ENCODE data around the gene IGSF9.

IGSF9 gene

DNA sequence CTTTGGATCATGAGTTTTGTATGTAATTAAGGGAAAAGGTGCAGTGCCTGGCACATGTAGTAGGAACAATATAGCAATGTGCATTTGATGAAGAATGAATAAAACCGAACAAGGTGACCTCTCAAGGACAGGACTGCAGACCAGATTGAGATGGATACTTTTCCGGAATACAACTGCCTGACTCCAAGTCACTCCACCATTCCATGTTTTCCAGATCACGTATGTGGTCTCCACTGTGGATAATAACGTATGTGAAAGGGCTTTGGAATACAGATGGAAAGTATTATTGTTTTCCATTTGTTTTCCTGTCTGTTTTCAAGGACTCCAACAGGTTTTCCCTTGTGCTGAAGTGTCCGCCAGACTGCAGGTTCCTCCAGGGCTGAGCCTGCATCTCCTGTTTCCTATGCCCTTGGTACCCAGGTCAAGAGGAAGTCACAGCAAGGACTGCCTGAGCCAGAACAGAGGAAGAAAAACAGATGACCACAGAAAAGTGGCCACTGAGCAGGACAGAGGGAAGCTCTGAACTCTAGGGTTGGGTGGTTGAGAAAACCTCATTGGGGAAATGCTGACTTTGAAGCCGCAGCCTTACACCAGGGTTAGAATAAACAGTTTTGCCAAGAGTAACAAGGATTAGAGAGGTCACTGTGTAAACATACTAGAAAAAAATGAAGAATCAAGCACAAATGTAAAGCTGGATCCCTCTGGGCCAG is 49.4 kb downstream of the IGSF9 start:
- DNase-seq: no peak

DNA sequence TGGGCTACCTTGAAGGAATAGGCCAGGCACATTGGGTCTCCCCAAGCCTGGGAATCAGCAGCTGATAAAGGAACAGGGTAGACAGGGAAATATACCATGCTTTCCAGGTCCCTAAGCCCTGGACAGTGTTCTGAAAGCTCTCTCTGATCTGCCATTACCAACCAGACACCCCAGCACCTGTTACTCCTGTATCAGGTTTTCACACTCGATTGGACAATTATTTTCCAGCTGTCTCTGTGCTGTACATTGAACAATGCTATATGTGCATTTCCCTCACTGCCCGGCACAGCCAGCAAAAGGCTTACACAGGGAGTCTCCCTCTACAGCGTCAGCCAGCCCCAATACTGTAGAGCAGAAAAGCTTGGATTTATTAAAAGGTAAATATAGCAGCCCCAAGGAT is 50.1 kb downstream of the IGSF9 start:
- no peak for DNase-seq

DNA sequence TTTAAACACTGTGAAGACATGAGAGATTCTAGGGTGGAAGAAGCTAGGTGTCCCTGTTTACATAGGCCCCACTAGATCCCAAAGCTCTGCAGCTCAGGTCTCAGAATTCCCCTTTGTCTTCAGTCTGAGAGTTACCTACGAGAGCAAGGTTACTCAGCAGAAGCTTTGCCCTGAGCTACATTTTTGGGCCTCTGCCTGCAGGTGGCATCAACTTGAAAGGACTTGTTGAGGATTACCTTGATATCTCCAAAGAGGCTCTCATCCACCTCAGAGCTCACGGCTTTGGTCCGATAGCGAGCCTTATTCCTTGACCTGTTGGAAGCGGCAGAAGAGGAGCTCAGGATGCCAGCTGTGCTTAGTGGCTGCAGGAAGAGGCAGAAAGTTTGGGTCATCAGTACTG is 52.5 kb downstream of the IGSF9 start:
- DNase-seq: no peak

DNA sequence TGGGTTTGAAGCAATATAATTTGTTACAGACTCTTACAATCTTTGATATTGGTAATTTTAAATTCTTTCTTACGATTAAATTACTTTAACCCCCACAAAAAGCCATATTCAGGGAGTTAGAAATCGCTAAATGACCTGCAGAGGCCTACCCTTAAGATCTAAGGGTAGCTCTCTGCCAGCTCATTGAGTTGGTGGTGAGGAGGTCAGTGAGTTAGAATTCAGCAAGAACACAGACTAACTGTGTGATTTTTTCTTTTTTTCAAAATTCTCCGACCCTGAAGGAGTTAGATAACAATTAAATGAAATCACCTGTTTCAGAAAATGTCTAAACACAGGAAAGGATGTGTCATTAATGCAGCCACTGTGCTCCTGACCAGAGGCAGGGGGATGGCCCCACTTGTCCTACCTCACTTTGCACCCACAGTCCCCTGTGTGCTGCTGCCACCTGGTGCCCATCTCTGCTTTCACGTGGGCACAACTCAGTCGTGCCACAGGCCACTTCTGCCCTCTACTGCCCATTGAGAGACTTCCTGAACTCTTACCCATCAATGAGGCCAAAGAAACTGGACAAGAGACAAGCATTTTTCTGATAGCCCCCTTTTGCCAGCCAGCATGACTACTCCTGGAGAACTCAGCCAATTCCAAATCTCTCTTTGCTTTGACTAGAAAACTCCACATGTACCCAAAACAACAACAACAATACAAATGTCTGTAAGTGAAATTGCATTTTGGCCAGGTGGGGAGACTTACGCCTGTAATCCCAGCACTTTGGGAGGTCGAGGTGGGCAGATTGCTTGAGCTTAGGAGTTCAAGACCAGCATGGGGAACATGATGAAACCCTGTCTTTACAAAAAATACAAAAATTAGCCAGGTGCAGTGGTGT is 53.9 kb downstream of the IGSF9 start:
- DNase-seq: peak; percentile 91

DNA sequence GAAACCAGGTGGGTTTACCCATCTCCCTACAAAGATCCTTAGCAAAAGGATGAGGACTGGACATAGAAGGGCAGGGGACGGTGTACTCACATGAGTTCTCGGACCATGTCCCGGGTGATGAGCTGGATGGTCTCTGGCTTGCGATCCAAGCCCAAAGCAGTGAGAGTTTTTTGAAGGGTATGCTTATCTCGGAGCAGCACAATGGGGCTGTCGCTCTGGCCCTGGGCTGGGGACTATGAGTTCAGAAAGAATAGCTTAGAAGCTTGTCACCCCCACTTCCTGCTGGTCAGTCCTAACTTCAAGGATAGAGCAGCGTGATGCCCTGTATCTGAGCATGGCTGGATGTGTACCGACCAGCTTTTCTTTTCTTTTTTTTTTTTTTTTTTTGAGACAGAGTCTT is 55.0 kb downstream of the IGSF9 start:
- DNase-seq: no peak

DNA sequence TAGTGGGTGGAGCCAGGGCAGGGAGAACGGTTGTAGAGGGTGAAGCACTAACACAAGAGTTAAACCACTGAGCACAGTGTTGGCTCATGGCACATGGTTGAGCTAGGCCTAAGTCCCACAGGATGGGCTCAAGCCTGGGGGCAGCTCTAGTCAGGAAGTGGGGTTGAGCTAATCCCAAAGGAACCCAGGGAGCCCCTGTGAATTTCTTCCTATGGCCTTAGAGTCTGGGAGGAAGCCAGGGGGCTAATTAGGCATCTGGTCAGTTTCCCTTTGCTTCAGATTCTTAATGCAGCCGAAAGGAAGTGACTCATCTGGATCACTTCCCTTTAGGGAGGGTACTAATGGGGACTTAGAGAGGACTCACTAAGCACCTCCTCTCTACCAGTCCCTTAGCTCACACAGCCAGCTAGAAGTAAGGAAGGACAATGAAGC is 55.6 kb downstream of the IGSF9 start:
- DNase-seq: peak; percentile 43

DNA sequence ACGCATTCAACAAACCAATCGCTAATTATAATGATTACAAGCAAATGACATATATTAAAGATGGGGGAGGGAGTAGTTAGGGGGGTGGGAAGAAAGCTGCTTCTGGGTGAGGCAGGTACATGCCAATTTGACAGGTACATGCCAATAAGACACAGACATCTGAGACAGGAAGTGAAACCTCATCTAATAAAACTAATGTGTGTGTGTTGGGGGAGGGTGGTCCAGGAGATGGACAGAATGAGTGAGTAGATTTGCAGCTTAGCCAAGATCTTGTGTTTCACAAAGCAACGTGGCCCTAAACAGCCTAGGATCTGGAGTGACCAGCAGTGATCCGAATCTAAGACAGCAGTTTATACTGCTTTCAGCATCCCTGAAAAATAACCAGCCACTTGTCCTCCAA is 56.2 kb downstream of the IGSF9 start:
- no peak for DNase-seq

DNA sequence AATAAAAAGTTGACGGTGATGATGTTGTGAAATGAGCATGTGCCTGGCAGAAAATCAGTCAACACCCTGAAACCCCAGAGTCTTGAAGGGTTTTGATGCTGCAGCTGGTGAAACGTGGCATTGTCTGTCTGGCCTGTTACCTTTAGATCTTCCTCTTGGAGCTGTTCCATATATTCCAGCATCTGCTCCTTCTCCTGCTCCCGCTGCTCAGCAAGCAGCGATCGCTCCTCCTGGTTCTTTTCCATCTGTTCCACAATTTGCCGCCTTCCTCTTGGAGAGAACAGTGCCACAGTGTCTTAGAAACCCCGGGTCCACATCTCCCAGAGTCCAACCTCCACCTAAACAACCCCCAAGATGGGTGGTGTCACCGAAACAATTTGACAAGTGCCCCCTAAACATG is 61.1 kb downstream of the IGSF9 start:
- no peak for DNase-seq

DNA sequence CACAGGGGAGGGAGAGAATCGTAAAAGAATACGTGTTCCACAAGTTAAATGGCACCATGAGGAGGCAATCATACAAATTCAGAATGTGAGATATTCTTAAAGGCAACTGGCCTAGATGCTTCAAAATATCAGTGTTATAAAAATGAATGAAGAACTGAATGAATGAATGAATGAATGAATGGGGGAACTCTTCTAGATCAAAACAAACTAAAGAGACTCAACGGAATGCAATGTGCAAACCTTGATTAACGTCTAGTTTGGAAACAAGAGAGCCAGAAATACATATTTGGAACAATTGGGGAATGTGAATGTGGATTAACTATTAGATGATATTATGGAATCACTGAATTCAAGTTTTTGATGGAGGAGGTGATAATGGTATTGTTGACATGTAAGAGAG is 62.3 kb downstream of the IGSF9 start:
- DNase-seq: no peak

DNA sequence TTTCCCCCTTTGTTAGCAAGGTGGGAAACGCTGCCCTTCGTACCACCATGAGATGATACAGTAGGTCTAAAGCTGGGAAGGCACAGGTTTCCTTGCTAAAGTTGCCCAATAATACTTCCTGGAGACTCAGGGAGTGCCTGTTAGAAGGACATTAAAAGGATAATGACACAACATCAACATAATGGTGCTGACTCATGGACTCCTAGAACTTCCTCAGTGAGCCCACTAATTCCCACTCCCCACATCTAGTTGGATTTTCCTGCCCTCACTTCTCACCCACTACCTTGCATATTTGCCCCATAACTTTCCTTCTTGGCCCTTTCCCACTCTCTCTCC is 62.9 kb downstream of the IGSF9 start:
- no peak for DNase-seq

DNA sequence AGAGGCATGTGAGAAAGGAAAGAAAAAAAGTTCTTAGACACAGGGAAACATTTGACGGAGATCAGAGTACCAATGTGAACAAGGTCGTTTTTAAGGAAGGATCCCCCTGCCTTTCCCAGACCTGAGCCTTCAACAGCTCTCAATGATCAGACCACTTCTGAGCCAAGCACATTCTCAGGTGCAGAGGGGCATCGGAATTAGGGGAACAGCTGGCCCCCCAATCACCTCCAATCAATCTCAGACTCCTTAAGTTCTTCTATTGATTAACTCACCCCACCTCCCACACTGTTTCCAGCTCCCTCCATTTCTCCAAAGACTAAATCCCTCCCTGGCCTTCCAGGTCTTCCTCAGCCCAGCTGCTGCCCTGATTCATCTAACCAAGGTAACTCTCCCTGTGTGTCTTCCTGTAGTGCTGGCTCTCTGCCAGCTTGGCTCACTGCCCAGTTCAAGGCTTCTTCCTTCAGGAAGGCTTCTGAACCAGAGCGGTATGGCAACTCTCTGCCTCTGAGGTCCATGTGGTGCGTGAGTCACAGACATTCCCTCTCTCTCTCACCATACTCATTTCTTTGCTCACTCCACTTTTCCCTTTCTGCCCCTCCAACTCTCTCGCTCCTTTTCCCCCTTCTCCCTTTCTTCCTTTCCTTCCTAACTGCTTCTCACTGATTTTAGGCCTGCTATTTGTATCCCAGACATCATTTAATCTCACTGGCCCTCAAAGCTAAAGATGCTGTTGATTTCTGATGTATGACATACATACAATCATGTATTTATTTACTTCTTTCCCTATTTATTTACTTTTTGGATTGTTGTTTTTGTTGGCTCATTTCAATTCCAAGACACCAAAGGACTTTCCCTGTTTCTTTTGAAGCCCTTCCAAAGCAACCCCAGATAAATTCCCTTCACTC is 63.5 kb downstream of the IGSF9 start:
- DNase-seq: peak; percentile 41

DNA sequence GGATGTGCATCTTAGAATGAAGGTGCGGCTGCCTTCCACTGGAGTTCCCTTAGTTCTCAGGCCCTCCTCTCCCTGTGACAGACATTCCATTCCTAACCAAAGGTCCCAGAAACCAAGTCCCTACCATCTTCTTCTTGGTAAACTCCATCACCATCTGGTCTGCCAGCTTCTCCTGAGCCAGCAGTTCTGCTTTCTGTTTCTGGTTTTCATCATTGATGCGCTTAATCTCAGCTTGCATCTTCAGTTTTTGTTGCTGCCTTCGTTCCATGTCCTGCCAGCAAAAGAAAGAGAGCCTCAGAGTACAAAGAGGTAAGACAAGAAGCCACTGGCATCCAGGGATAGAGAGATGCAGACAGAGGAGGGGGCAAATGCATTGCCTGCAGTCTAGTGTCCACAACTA is 65.0 kb downstream of the IGSF9 start:
- no peak for DNase-seq

DNA sequence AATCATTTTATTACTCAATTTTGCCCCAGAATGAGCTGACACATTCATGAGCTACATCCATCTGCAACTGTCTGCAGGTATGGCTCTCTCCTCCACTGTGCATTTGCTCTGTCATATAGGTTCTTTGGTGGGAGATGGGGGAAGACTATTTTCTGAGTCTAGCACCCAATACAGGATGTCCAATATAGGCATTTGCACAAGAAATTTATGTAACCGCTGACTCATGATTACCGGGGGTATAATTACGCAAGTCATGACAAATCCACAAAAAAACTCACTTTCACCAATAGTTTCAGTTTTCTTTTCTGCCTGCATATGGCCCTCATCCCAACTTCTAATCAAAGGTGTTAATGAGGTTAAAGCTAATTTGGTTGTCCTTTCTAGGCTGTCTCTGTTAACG is 65.4 kb downstream of the IGSF9 start:
- no peak for DNase-seq

DNA sequence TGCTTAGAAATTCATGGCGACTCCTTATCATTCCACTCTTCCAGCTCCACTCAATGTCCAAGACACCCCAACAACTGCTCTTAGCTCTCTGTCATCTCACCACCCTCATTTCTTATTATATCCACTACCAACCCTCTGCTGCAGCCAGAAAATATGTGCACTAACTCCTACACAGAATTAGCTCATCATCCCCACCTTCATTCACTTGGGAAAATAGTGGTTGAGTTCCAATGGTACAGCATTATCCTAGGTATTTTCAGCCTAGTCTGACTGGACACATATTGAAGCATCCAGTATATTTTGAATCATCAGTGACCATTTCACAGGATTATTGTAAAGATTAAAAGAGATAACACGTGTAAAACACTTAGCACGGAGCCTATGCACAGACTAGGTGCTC is 66.3 kb downstream of the IGSF9 start:
- DNase-seq: no peak

DNA sequence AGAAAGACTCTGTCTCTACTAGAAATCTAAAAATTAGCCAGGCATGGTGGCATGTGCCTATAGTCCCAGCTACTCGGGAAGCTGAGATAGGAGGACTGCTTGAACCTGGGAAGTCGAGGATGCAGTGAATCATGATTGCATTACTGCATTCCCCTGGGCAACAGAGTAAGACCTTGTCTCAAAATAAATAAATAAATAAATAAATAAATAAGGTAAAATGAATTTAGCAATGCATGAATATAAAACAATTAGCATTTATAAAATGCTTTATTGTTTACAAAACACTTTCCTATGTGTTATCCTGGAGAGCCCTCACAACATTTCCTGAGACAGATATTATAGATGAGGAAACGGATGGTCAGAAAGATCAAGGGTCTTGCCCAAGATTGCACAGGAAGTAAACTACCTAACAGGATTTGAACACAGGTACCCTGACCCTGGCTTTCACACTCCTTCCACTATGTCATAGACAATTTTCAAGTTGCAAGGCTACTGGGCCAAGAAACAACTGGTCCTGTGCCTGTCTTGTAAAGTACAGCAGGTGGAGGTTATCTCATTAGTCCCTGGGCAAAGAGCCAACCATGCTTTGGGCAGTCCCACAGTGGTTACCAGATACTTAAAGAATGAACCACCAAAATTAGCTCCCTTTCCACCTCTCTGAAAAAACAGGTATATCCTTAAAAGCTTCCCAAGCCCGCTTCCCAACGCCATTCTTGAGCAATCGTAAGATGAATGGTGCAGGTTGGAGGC is 67.5 kb downstream of the IGSF9 start:
- peak; percentile 58 for DNase-seq

All from hematopoietic multipotent progenitor cell treated with erythropoietin and hydrocortisone succinate and interleukin-3 and kit ligand, for 8 days (in vitro differentiated cells).